Left lung (tissue), 10 donors: ENCODE results near the gene KRTAP4-3. TPM values are rescaled to one million over a fixed set of nuclear protein-coding genes. Genes with fewer than 3 reads are reported as not detected.
"Not testable (repeated sequence)": the region's sequence is repeated elsewhere in the genome, so short reads cannot be mapped to it uniquely, and the experiment has no call there.

Source experiments
- ATAC-seq: fragments of 200-7000 bp; cut with Tn5 transposase; one replicate; pipeline ENCODE4 v1.9.1; 2020; ENCODE audit warnings: moderate library complexity
- DNase-seq, 4 donors: peaks; one replicate each; pipeline ENCODE4 v3.0.0-alpha.2; 2013 to 2020
- H3K27ac ChIP-seq, 2 donors: fragments of 200-600 bp; sonication (generic) in 1 of 2; one replicate each; pipeline versions ENCODE4 v1.5.0 to v1.8.0; 2020 to 2021
- H3K27me3 ChIP-seq, 2 donors: fragments of 200-600 bp; sonication (generic) in 1 of 2; one replicate each; pipeline versions ENCODE4 v1.5.0 to v1.8.0; 2020 to 2021
- H3K36me3 ChIP-seq, 2 donors: fragments of 200-600 bp; sonication (generic) in 1 of 2; one replicate each; pipeline versions ENCODE4 v1.5.0 to v1.8.0; 2020 to 2021
- H3K4me1 ChIP-seq, 2 donors: fragments of 200-600 bp; one replicate each; pipeline ENCODE4 v1.8.0; 2021
- H3K4me3 ChIP-seq, 2 donors: fragments of 200-600 bp; sonication (generic) in 1 of 2; one replicate each; pipeline versions ENCODE4 v1.5.0 to v1.8.0; 2020 to 2021; ENCODE audit warnings: mild to moderate bottlenecking in 1 of 2
- H3K9me3 ChIP-seq, 2 donors: fragments of 200-600 bp; sonication (generic) in 1 of 2; one replicate each; pipeline versions ENCODE4 v1.5.0 to v1.8.0; 2020 to 2021
- CTCF ChIP-seq, 2 donors: fragments of 200-600 bp; sonication (generic) in 1 of 2; IDR thresholded peaks; one replicate each; pipeline versions ENCODE4 v1.5.0 to v1.8.0; 2021; ENCODE audit warnings: antibody characterized with exemption in 2 of 2
- intact Hi-C, 2 donors: fragments of 100-400 bp; cut with DNase I; formaldehyde crosslinking; loops; one replicate each; pipeline versions ENCODE4 v1.11.2 to v1.14.2; 2022
- polyA plus RNA-seq, 6 donors: library from polyadenylated mRNA; unstranded; fragments of 120-200 nt; gene quantifications; one replicate each; pipeline ENCODE4 v1.2.1, GENCODE V29; 2013; ENCODE audit not compliant: insufficient read length in 6 of 6
- total RNA-seq, 2 donors: library from RNA; stranded (reverse); fragmentation: NEBNext Ultra II Directional; extraction: Animal tissue kit (Norgen Biotek cat#: 25700); gene quantifications; one replicate each; pipeline ENCODE4 v1.2.1, GENCODE V29; 2021
- donor health status: DM: no; HTN: yes; CAD: no.
- donor health status: DM: no; HTN: no; CAD: no.

Gene KRTAP4-3
- total and polyA plus RNA-seq, 8 donors, result not detected

- no peaks in the 10 kb centered on the region for H3K36me3 ChIP-seq
- H3K27ac ChIP-seq, result no peak overlapping the region
- DNase-seq (no peak), ATAC-seq (no peak)
- no peaks in the 10 kb centered on the region for H3K27me3 ChIP-seq
- intact Hi-C loops, result no loop called here
- TF ChIP-seq CTCF (IDR thresholded peaks at IDR 0.05), result no peak
- H3K4me3 ChIP-seq, result no peak overlapping the region
- peaks cover 0 to 5% of the 10 kb centered on the region in 2 donors for H3K9me3 ChIP-seq
- H3K4me1 ChIP-seq, result no peaks in the 10 kb centered on the region
These were observed 28.0 kb upstream of the KRTAP4-3 start for GRCh38 chr17:41196068-41196467.

GRCh38 chr17:41190328-41190727 lies 22.3 kb upstream of the KRTAP4-3 start:
- TF ChIP-seq CTCF (IDR thresholded peaks at IDR 0.05), result no peak
- no peaks in the 10 kb centered on the region for H3K9me3 ChIP-seq
- H3K27me3 ChIP-seq, result peaks cover 0 to 18% of the 10 kb centered on the region in 2 donors
- no peak overlapping the region for H3K27ac ChIP-seq
- no peaks in the 10 kb centered on the region for H3K36me3 ChIP-seq
- H3K4me3 ChIP-seq, result no peak overlapping the region
- DNase-seq, result no peak
- no peak for ATAC-seq
- intact Hi-C loops, result no loop called here
- no peaks in the 10 kb centered on the region for H3K4me1 ChIP-seq

- H3K4me3 ChIP-seq, intact Hi-C loops, H3K9me3 ChIP-seq, H3K4me1 ChIP-seq, H3K36me3 ChIP-seq, ATAC-seq, H3K27ac ChIP-seq, DNase-seq: not testable (repeated sequence)
- peaks cover 0 to 18% of the 10 kb centered on the region in 2 donors for H3K27me3 ChIP-seq
These were observed 21.9 kb upstream of the KRTAP4-3 start, which contains the start of gene KRTAP9-1 for GRCh38 chr17:41189837-41190318. Gene KRTAP9-1, plus strand, starts transcription at chr17:41189887. Its CDS starts 0 bp downstream, at chr17:41189887.

- TF ChIP-seq CTCF (IDR thresholded peaks at IDR 0.05), result no peak
- Histone ChIP-seq H3K36me3 (no peaks in the 10 kb centered on the region), H3K27me3 (peaks cover 0 to 18% of the 10 kb centered on the region in 2 donors), H3K27ac (no peak overlapping the region), H3K9me3 (no peaks in the 10 kb centered on the region), H3K4me1 (no peaks in the 10 kb centered on the region), H3K4me3 (no peak overlapping the region)
- no peak for ATAC-seq
- peak in 1 of 4 donors; percentile 43 for DNase-seq
- intact Hi-C loops, result no loop called here
These were observed 18.9 kb upstream of the KRTAP4-3 start for GRCh38 chr17:41186872-41187271.

GRCh38 chr17:41185001-41185400 lies 17.0 kb upstream of the KRTAP4-3 start:
- intact Hi-C loops, result no loop called here
- Histone ChIP-seq H3K36me3 (no peaks in the 10 kb centered on the region), H3K9me3 (no peaks in the 10 kb centered on the region), H3K4me3 (no peak overlapping the region), H3K4me1 (no peaks in the 10 kb centered on the region), H3K27me3 (peaks cover 0 to 13% of the 10 kb centered on the region in 2 donors), H3K27ac (no peak overlapping the region)
- TF ChIP-seq CTCF (IDR thresholded peaks at IDR 0.05), result no peak
- no peak for DNase-seq
- no peak for ATAC-seq

- Histone ChIP-seq H3K27me3 (peaks cover 0 to 9% of the 10 kb centered on the region in 2 donors), H3K9me3 (no peaks in the 10 kb centered on the region), H3K4me1 (no peaks in the 10 kb centered on the region), H3K4me3 (no peak within 1 kb of the TSS), H3K36me3 (no peaks in the 10 kb centered on the region), H3K27ac (no peak within 1 kb of the TSS)
- no peak for TF ChIP-seq CTCF (IDR thresholded peaks at IDR 0.05)
- intact Hi-C loops, result no loop called here
- DNase-seq (peak in 1 of 4 donors; percentile 54), ATAC-seq (no peak)
These were observed 16.5 kb upstream of the KRTAP4-3 start, which contains the start of gene KRTAP4-1 for GRCh38 chr17:41184480-41184961. Gene KRTAP4-1, minus strand, starts transcription at chr17:41184911. Its CDS starts 57 bp downstream, at chr17:41184854.
